ENCODE results near the gene GDNF.

The GDNF gene

GRCh38 chr5:37876943-37877342 is 37.1 kb upstream of the GDNF start:
- DNase-seq = no peak
- Histone ChIP-seq H3K4me1 (no peaks in the 10 kb centered on the region), H3K27me3 (no peaks in the 10 kb centered on the region), H3K36me3 (no peaks in the 10 kb centered on the region), H3K9me3 (no peaks in the 10 kb centered on the region), H3K4me3 (ENCODE audit: low read depth, low read length) (no peak overlapping the region)
- TF ChIP-seq CTCF (IDR thresholded peaks at IDR 0.05; ENCODE audit: low read depth, low read length) = no peak

GRCh38 chr5:37876245-37876644 is 36.4 kb upstream of the GDNF start:
- DNase-seq = no peak
- H3K27me3 ChIP-seq = no peaks in the 10 kb centered on the region
- no peak for TF ChIP-seq CTCF (IDR thresholded peaks at IDR 0.05; ENCODE audit: low read depth, low read length)
- H3K4me3 ChIP-seq (ENCODE audit: low read depth, low read length) = no peak overlapping the region
- H3K9me3 ChIP-seq = no peaks in the 10 kb centered on the region
- no peaks in the 10 kb centered on the region for H3K36me3 ChIP-seq
- H3K4me1 ChIP-seq = no peaks in the 10 kb centered on the region

- TF ChIP-seq CTCF (IDR thresholded peaks at IDR 0.05; ENCODE audit: low read depth, low read length) = no peak
- no peak for DNase-seq
- no peaks in the 10 kb centered on the region for H3K36me3 ChIP-seq
- no peaks in the 10 kb centered on the region for H3K27me3 ChIP-seq
- H3K4me3 ChIP-seq (ENCODE audit: low read depth, low read length) = no peak overlapping the region
- no peaks in the 10 kb centered on the region for H3K9me3 ChIP-seq
- H3K4me1 ChIP-seq = no peaks in the 10 kb centered on the region
Measured at GRCh38 chr5:37875051-37875787, 35.4 kb upstream of the GDNF start.

- Histone ChIP-seq H3K4me3 (ENCODE audit: low read depth, low read length) (no peak overlapping the region), H3K4me1 (no peaks in the 10 kb centered on the region), H3K27me3 (no peaks in the 10 kb centered on the region), H3K36me3 (no peaks in the 10 kb centered on the region), H3K9me3 (no peaks in the 10 kb centered on the region)
- no peak for DNase-seq
- no peak for TF ChIP-seq CTCF (IDR thresholded peaks at IDR 0.05; ENCODE audit: low read depth, low read length)
Measured at GRCh38 chr5:37873988-37874387, 34.1 kb upstream of the GDNF start.

DNA sequence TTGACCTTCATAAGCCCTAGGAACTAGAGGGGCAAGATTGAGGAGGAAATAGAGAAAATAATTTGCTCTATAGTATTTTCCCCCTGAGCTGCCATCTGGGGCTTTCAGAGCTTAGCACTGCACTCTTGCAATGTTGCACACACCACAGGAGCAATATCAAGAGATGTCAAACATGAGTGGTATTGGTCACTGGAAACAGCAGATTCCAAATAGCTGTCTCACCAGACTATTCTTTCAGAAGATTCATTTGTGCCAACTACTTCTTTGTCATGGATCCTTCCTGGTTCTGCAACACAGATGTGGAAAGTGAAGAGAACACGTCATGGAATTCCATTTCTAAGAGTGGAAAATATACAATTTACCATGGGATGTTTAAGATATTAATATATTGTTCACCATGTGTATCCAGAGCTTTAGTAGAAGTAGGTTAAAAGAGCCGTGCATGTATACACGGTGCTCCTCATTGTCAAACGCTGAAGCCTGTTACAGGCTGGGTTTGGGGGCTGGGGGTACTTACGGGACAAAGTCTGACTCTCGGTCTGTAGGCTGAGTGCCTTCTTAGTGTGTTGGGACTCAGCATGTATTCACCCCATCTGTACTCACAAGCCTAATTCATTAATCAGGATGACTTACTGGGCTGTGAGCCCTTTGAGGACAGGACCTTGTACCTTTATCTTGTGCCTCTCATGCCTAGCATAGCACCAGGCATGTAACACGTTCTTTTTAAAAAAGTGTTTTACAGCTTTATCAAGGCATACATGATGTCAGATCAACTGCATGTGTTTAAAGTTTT is 31.4 kb upstream of the GDNF start:
- TF ChIP-seq CTCF (IDR thresholded peaks at IDR 0.05; ENCODE audit: low read depth, low read length) = no peak
- H3K27me3 ChIP-seq = no peaks in the 10 kb centered on the region
- H3K9me3 ChIP-seq = no peaks in the 10 kb centered on the region
- no peak overlapping the region for H3K4me3 ChIP-seq (ENCODE audit: low read depth, low read length)
- no peak for DNase-seq
- no peaks in the 10 kb centered on the region for H3K4me1 ChIP-seq
- no peaks in the 10 kb centered on the region for H3K36me3 ChIP-seq

DNA sequence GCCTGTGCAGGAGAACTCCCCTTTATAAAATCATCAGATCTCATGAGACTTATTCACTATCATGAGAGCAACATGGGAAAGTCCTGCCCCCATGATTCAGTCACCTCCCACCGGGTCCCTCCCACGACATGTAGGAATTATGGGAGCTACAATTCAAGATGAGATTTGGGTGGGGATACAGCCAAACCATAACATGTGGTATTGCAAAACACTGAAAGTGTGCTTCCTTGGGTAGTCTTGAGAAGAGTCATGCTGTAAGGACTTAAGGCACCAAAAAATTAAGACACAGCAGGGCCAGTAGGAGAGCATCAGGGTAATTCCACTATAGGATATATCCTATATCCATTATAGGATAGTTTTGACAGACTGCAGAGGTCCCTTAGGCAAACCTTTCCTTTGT is 29.4 kb upstream of the GDNF start:
- H3K4me1 ChIP-seq = no peaks in the 10 kb centered on the region
- no peaks in the 10 kb centered on the region for H3K27me3 ChIP-seq
- no peak for DNase-seq
- no peak for TF ChIP-seq CTCF (IDR thresholded peaks at IDR 0.05; ENCODE audit: low read depth, low read length)
- no peaks in the 10 kb centered on the region for H3K9me3 ChIP-seq
- H3K4me3 ChIP-seq (ENCODE audit: low read depth, low read length) = no peak overlapping the region
- no peaks in the 10 kb centered on the region for H3K36me3 ChIP-seq

Measured in BE2C (cell line).